Activated naive CD4-positive, alpha-beta T cell (primary cell): Measurements from ENCODE around the gene BANF2.
"Not testable (repeated sequence)": the region's sequence is repeated elsewhere in the genome, so short reads cannot be mapped to it uniquely, and the experiment has no call there.

Experiments
- DNase-seq, 4 experiments: peaks; one replicate each; lab custom pipeline; 2025; lab: John Stamatoyannopoulos, UW

BANF2 gene

GRCh38 chr20:17683218-17684076, 16.3 kb upstream of the BANF2 start:
- no peak for DNase-seq

DNA sequence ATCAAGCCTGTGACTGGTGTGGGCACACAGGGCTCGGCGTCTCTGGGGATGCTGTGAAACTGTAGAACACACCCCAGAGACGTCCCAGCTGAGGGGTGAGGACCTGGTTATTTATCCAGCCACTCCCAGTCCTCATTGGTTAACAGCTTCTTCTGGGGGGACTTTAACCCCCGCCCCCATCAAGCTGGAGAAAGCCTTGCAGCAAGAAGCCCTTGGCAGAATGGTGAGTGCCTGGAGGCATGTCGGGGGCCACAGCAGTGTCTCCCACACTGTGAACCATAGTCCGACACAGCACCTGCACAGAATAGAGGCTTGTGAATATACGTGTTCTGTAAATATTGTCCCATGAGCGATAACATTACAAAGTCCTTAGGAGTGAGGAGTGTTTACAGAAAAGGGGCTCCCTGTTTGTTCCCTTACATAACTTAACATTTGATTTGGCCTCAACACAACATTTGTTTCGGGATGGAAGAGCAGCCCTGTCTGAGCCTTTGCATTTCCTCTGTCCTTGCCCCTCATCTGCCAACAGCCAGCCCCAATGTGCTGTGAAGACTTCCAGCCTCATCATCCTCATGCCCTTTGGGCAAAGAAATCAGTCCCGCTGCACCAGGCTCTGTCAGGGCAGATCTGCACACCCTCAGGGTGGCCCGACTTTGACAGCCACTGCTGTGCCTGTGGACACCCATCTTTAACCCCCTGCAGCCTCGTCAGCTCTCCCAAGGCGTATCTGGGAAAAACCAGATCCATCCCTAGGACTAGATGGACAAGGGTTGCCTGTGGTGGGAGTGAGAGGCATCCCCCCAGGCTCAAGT, 15.5 kb upstream of the BANF2 start:
- DNase-seq, result no peak

DNA sequence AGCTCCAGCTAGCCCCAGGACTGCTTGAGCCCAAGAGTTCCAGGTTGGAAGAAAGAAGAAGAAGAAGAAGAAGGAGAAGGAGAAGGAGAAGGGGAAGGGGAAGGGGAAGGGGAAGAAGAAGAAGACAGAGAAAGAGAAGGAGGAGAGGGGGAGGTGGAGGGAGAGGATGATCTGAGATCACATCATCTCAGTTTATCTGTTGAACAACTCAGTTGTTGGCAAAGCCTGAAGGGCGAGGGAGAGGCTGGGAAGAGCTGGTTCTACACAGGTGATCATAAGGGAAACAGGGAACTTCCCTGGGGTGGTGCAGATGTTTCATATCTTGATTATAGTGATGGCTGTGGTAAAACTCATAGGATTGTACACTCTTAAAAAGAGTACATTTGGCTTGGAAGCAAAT, 14.6 kb upstream of the BANF2 start:
- DNase-seq, result no peak

- no peak for DNase-seq
These were observed 12.0 kb upstream of the BANF2 start for GRCh38 chr20:17687800-17688199.

GRCh38 chr20:17688965-17689364, 10.8 kb upstream of the BANF2 start:
- DNase-seq, result no peak

GRCh38 chr20:17690144-17690543, 9.6 kb upstream of the BANF2 start:
- DNase-seq, result no peak

DNA sequence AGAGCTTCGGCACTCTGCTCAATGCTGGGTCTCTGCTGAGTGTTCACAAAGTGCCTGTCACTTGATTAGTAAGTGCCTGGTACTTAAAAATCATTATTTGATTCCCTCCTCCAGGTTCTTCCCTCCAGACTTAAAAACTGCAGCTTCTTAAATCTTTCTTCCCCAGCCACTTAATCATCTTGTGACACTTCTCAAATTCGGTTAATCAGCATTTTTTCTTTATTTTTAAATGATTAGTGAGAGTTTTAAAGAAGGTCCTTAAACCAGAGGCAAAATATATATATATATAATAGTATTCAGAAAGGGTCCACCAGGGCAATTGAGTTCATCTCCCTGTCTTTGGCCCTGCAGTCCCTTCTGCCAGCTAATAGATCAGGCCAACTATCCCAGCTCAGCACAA, 8.0 kb upstream of the BANF2 start:
- no peak for DNase-seq

- no peak for DNase-seq
These were observed 6.2 kb upstream of the BANF2 start for GRCh38 chr20:17693444-17694001.

DNA sequence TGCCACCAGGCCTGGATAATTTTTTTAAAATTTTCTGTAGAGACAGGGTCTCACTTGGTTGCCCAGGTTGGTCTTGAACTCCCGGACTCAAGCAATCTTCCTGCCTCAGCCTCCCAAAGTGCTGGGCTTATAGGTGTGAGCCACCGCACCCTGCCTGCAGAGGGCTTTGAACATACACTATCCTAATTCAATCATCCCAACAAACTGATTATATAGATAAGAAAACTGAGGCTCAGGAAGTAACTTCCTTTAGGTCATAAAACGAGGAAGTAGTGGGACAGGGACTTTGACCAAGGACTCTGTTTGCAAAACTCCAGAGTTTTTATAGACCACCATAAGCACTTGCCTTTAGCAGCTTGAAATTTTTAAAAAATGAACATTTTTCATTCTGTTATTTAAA, 5.0 kb upstream of the BANF2 start:
- no peak for DNase-seq

- DNase-seq, result no peak
These were observed 3.5 kb upstream of the BANF2 start for GRCh38 chr20:17696287-17696686.

DNA sequence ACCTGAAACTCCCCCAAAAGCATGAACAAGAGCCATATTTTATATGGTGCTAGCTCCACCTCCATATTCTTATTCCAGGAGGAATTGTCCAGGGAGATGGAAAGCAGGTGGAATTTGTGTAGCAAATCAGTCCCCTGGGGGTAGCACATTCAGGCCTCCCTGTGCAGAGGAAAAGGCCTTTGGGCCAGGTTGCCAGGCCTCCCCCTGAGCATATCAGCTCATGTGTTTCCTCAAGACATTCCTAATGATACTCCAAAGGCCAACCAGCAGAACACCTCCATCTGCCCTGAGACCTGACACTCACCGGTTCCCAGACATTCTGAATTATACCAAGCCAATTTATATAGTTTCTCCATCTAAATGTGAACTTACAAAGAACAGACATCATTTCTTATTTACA, 2.6 kb upstream of the BANF2 start:
- DNase-seq, result no peak

- DNase-seq, result no peak
These were observed 1.4 kb upstream of the BANF2 start for GRCh38 chr20:17698384-17698783.

- no peak for DNase-seq
These were observed 871 bp downstream of the BANF2 start for GRCh38 chr20:17700637-17701036.

DNA sequence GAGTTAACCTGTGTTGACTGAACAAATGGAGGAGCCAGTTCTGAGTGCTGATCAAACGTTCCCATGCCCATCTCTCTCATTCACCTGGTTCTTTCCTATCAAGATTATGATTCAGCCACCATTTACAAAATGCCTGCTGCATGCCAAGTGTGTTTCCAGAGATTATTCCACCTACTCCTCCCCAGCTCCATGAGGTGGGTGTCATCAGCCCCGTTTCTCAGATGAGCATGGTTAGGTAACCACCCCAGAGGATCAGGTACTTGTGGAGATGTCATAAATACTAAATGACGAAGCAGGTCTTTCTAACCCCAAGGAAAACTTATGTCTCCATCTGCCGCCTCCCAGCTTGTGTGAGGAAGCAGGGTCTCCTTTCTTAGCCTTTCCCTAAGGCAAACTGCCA, 2.1 kb downstream of the BANF2 start:
- no peak for DNase-seq

- no peak for DNase-seq
These were observed 5.0 kb downstream of the BANF2 start for GRCh38 chr20:17704589-17705317.

DNA sequence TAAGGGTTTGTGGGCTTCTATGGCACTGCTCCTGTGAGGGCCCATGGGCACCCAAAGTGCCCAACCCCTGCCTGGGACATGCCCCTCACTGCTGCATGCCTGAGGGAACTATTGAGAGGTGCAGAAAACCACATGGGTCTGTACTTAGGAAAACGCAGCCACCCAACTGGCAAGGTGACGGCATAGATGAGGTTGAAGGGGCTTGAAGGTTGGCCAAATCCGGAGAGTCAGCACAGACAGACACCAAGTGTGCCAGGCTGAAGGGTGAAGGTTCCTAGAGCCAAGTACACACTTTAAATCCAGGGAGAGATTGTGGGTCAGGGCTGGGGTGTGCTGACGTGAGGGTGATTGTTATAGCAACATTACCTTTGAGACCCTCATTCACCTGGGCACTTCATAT, 6.2 kb downstream of the BANF2 start:
- DNase-seq, result no peak

DNA sequence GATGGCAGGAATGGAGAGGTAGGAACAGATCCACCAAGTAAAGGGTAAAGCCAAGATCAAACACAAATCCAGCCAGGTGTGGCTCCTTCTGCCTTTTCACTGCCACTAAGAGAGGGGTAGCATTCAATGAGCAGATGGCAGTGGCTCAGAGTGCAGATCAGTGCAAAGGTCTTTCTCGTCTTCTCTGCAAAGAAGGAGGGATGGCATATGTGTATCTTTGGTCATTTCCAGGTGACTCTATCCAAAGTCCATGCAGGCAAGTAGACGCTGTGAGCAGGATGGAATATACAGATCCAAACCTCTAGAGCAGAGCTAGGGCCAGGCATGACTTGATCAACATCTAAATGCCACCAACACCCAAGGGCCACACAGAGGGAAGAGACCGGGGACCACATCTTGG, 6.9 kb downstream of the BANF2 start:
- DNase-seq, result no peak

DNA sequence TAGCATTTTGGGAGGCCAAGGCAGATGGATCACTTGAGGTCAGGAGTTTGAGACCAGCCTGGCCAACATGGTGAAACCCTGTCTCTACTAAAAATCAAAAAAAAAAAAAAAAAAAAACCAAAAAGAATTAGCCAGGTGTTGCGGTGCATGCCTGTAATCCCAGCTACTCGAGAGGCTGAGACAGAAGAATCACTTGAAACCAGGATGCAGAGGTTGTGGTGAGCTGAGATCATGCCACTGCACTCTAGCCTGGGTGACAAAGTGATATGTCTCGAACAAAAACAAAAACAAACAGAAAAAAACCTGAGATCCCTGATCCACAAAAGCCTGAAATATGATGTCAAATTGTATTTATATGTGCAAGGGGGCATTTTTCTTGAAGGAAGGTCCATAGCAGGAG, 8.2 kb downstream of the BANF2 start:
- DNase-seq, result not testable (repeated sequence)

- DNase-seq, result no peak
These were observed 9.1 kb downstream of the BANF2 start for GRCh38 chr20:17708675-17709360.

DNA sequence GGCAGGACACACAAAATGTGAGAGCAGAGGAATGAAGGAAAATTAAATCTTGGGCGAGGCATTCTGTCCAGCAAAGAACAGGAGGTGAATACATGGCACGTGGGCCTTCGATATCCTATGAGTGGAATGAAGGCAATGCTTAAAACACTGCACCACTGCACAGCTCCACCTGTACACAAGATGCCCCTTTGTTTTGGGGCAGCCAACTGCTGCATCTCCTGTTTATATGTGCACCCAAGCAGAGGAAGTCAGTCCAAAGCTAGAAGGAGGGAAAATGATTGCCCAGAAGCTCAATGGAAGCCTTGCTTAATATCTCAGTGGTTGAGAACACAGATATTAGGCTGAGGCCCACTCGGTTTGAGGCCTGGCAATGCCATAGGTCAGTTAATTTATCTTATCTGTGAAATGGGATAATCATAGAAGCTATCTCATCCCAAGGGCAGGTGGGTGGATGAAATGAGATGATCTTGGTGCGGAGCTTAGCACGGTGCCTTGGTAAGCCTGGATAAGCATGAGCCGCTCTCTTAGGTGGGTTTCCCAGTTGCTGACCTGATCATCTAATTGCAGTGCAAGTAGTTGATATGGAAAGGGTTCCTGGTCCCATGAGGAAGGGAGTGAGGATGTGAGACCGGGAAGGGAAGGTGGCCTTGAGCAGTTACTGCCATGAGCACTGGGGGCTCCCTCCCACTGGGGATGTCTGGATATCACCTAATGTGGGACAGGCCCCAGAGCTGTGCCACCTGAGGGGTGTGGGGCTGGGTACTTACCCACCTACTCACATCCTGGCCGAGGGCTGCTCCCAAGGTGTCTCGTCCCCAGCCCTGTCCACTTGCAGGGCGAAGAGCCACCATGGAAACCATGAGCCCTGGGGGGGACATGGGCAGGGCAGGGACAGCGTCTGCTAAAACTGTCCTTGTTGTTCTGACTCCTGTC, 9.9 kb downstream of the BANF2 start:
- no peak for DNase-seq
